K562 (cell line): Measurements from ENCODE around the gene P2RY8. TPM values are rescaled to one million over a fixed set of nuclear protein-coding genes. Genes with fewer than 3 reads are reported as not detected.

Experiments used
- ATAC-seq: fragments of 200-7000 bp; cut with Tn5 transposase; 3 replicates; pipeline ENCODE4 v1.9.1; 2020; ENCODE audit warnings: moderate library complexity
- BruUV-seq: library from RNA; stranded (reverse); fragments of 400-500 nt; replicated peaks from 2 replicates; lab custom pipeline; 2021; lab: Mats Ljungman, UMichigan
- CTCF ChIA-PET: fragments of 300-600 bp; formaldehyde crosslinking; extraction: SDS; loops from one replicate; lab custom pipeline; 2021; ENCODE audit warnings: low intra/inter-chr PET ratio; lab: Yijun Ruan, JAX
- POLR2A ChIA-PET: fragments of 300-600, 350-650 bp; sonication (Branson Sonifier 250); formaldehyde crosslinking; extraction: SDS; loops from one replicate; lab custom pipeline; 2021; ENCODE audit warnings: antibody characterized with exemption, inconsistent platforms; lab: Yijun Ruan, JAX
- DNase-seq, 4 experiments: peaks; one replicate each; pipeline versions ENCODE4 v3.0.0 to v3.0.0-alpha.2; 2011 to 2018; ENCODE audit warnings: low spot score in 3 of 4, mixed read lengths in 3 of 4; ENCODE audit errors: extremely low read depth in 1 of 4
- FAIRE-seq: peaks from 2 replicates; lab custom pipeline; 2011; peaks lifted over from hg19 to GRCh38; lab: Jason Lieb, UNC
- H2AFZ ChIP-seq: 2 replicates; pipeline ENCODE4 v1.6.0; 2011; ENCODE audit warnings: low read depth, low read length, control low read depth, inconsistent platforms
- H3K27ac ChIP-seq: fragments of 200-600 bp; 3 replicates; pipeline ENCODE4 v1.8.0; 2011; ENCODE audit warnings: low read depth, mild to moderate bottlenecking, control low read depth, inconsistent platforms, low read length, moderate library complexity, mixed read lengths; ENCODE audit errors: extremely low read depth
- H3K27me3 ChIP-seq, 2 experiments: fragments of 300-600 bp in 1 of 2; 2 replicates in 1 of 2; 3 replicates in 1 of 2; pipeline versions ENCODE4 v1.6.0 to v1.8.0; 2011; ENCODE audit warnings: inconsistent platforms in 2 of 2, low read length in 2 of 2, mild to moderate bottlenecking in 1 of 2, mixed read lengths in 1 of 2, moderate library complexity in 1 of 2; ENCODE audit not compliant: control insufficient read depth in 2 of 2, insufficient read depth in 2 of 2
- H3K36me3 ChIP-seq: fragments of 300-600 bp; 3 replicates; pipeline ENCODE4 v1.8.0; 2011; ENCODE audit warnings: mild to moderate bottlenecking, low read length, inconsistent platforms; ENCODE audit not compliant: control insufficient read depth, insufficient read depth
- H3K4me1 ChIP-seq, 2 experiments: fragments of 200-600 bp in 1 of 2; replicated peaks in 1 of 2; 2 replicates in 1 of 2; 3 replicates in 1 of 2; pipeline versions ENCODE4 v1.5.1 to v1.8.0; 2011; ENCODE audit warnings: inconsistent platforms in 2 of 2, low read length in 2 of 2, mild to moderate bottlenecking in 1 of 2, mixed read lengths in 1 of 2, moderate library complexity in 1 of 2; ENCODE audit not compliant: control insufficient read depth in 2 of 2, insufficient read depth in 2 of 2
- H3K4me2 ChIP-seq: 2 replicates; pipeline ENCODE4 v1.6.1; 2011; ENCODE audit warnings: low read length, control low read depth, inconsistent platforms, mixed read lengths; ENCODE audit not compliant: insufficient read depth
- H3K4me3 ChIP-seq: fragments of 200-600 bp; sonication (generic), shearing (Covaris generic); 2 replicates; pipeline ENCODE4 v1.5.1; 2016; ENCODE audit warnings: control low read depth, inconsistent platforms
- H3K79me2 ChIP-seq: fragments of 200-600 bp; 3 replicates; pipeline ENCODE4 v1.8.0; 2011; ENCODE audit warnings: low read length, inconsistent platforms; ENCODE audit not compliant: control insufficient read depth, insufficient read depth
- H3K9ac ChIP-seq, 2 experiments: 2 replicates each; pipeline versions ENCODE4 v1.6.0 to v1.6.1; 2011; ENCODE audit warnings: low read depth in 2 of 2, low read length in 2 of 2, control low read depth in 1 of 2, inconsistent platforms in 1 of 2, mild to moderate bottlenecking in 1 of 2, mixed read lengths in 1 of 2; ENCODE audit not compliant: insufficient read depth in 1 of 2
- H3K9me1 ChIP-seq: one replicate; pipeline ENCODE4 v1.6.0; 2011; ENCODE audit warnings: inconsistent platforms, mild to moderate bottlenecking, low read length, moderate library complexity; ENCODE audit not compliant: control insufficient read depth, insufficient read depth
- H3K9me3 ChIP-seq: replicated peaks from 2 replicates; pipeline ENCODE4 v1.5.1; 2011; ENCODE audit warnings: low read depth, low read length, inconsistent platforms; ENCODE audit not compliant: control insufficient read depth, insufficient read depth
- H4K20me1 ChIP-seq: replicated peaks from 2 replicates; pipeline ENCODE4 v1.6.1; 2011; ENCODE audit warnings: low read length, inconsistent platforms, mixed read lengths; ENCODE audit not compliant: control insufficient read depth, insufficient read depth
- ATF1 ChIP-seq, 2 experiments: fragments of 450-650 bp in 1 of 2; IDR thresholded peaks; 2 replicates each; pipeline ENCODE4 v1.6.1; 2016; ENCODE audit warnings: missing compliant biosample characterization in 1 of 2, missing genetic modification characterization in 1 of 2
- ATF7 ChIP-seq: fragments of 450-650 bp; IDR thresholded peaks from 2 replicates; pipeline ENCODE4 v1.7.1; 2014; ENCODE audit warnings: mild to moderate bottlenecking, moderate library complexity
- BRD4 ChIP-seq: fragments of 200-600 bp; sonication (generic); IDR thresholded peaks from 2 replicates; pipeline ENCODE4 v1.6.1; 2017; ENCODE audit warnings: inconsistent platforms
- SIN3B ChIP-seq: fragments of 450-650 bp; IDR thresholded peaks from 2 replicates; pipeline ENCODE4 v1.6.1; 2017; ENCODE audit warnings: low read depth, mild to moderate bottlenecking, moderate library complexity
- SOX6 ChIP-seq: fragments of 450-650 bp; IDR thresholded peaks from 2 replicates; pipeline ENCODE4 v1.6.1; 2014; ENCODE audit warnings: mild to moderate bottlenecking
- SPI1 ChIP-seq: IDR thresholded peaks from 2 replicates; pipeline ENCODE4 v1.6.1; 2011; ENCODE audit warnings: low read depth, low read length, control low read depth, borderline replicate concordance
- SRF ChIP-seq, 2 experiments: fragments of 250-450, 450-650 bp in 1 of 2; sonication (Bioruptor Pico) in 1 of 2; sonication (generic) in 1 of 2; formaldehyde crosslinking; IDR thresholded peaks; 2 replicates each; pipeline versions ENCODE4 v1.5.0 to v1.5.1; 2020 to 2022; ENCODE audit warnings: mild to moderate bottlenecking in 1 of 2, missing genetic modification reagents in 1 of 2
- ZBTB7A ChIP-seq: IDR thresholded peaks from 2 replicates; pipeline ENCODE4 v1.6.1; 2011; ENCODE audit warnings: low read depth, mild to moderate bottlenecking, low read length, moderate library complexity, borderline replicate concordance; ENCODE audit not compliant: control insufficient read depth
- WGBS: fragments of 100-300 bp; shearing (Covaris generic); methylation state at CpG from one replicate; pipeline ENCODE4 v1.1.6; 2016; ENCODE audit warnings: low coverage, mixed read lengths; ENCODE audit not compliant: insufficient coverage; ENCODE audit errors: missing lambda C conversion rate; 5-methylcytosine and 5-hydroxymethylcytosine counted together
- in situ Hi-C: fragments of 300-500 bp; cut with MboI; formaldehyde crosslinking; loops from 4 replicates; pipeline ENCODE4 v1.15.0; 2018; ENCODE audit warnings: inconsistent platforms, mixed read lengths
- intact Hi-C: fragments of 100-400 bp; cut with micrococcal nuclease; formaldehyde crosslinking; loops from 2 replicates; pipeline ENCODE4 v1.14.2; 2022
- polyA plus RNA-seq, 8 experiments: library from polyadenylated mRNA; depleted of rRNA in 4 of 8; stranded (reverse) in 5 of 8; unstranded in 3 of 8; fragments of >200 nt; fragmentation: Nextera tagmentation in 2 of 8; fragmentation: Illumina TruSeq in 1 of 8; extraction: Ambion mirVana in 2 of 8; extraction: Trizol in 1 of 8; gene quantifications; 2 replicates each; pipeline versions ENCODE4 v1.2.1 to v1.2.3, GENCODE V29; 2011 to 2014; ENCODE audit warnings: inconsistent platforms in 1 of 8, missing spikeins in 1 of 8
- total RNA-seq, 7 experiments: library from RNA; depleted of rRNA in 6 of 7; stranded (reverse); fragments of >200 nt in 6 of 7; fragmentation: Illumina TruSeq in 2 of 7; extraction: Trizol in 2 of 7; gene quantifications; 2 replicates each; pipeline versions ENCODE4 v1.2.1 to v1.2.3, GENCODE V29; 2011 to 2021; ENCODE audit warnings: low replicate concordance in 1 of 7
- TF ChIP-seq, protein P1 (sequence below): fragments of 200-800 bp; sonication (Bioruptor generic); IDR thresholded peaks from 2 replicates; pipeline ENCODE4 v1.6.1; 2017; ENCODE audit warnings: missing genetic modification characterization, missing compliant biosample characterization
- TF ChIP-seq, protein P2 (sequence below): fragments of 450-650 bp; IDR thresholded peaks from 2 replicates; pipeline ENCODE4 v1.6.1; 2016; ENCODE audit warnings: mild to moderate bottlenecking, moderate library complexity

The P2RY8 gene
- total and polyA plus RNA-seq, 9 of the 15 experiments (the other 6 are each of a cell fraction or from before 2014, with no cell fraction given): 0.04 to 0.69 (median 0.08) TPM; not detected in 3

GRCh38 chrX:1502241-1502640, 34.7 kb downstream of the P2RY8 start:
- H3K4me3 ChIP-seq: no peak overlapping the region
- in situ Hi-C loops: no loop called here
- peak; percentile 63 for ATAC-seq
- peak; percentile 52; the same call in 1 of the 2 replicates for TF ChIP-seq ZBTB7A
- TF ChIP-seq SPI1: peak; percentile 49; the same call in 1 of the 2 replicates
- peak; percentile 12; the same call in 1 of the 2 replicates for TF ChIP-seq SOX6
- TF ChIP-seq SIN3B: no peak
- TF ChIP-seq, protein P1, sequence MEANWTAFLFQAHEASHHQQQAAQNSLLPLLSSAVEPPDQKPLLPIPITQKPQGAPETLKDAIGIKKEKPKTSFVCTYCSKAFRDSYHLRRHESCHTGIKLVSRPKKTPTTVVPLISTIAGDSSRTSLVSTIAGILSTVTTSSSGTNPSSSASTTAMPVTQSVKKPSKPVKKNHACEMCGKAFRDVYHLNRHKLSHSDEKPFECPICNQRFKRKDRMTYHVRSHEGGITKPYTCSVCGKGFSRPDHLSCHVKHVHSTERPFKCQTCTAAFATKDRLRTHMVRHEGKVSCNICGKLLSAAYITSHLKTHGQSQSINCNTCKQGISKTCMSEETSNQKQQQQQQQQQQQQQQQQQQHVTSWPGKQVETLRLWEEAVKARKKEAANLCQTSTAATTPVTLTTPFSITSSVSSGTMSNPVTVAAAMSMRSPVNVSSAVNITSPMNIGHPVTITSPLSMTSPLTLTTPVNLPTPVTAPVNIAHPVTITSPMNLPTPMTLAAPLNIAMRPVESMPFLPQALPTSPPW (CRISPR knock-in tag): peak; percentile 81
- TF ChIP-seq, protein P2, sequence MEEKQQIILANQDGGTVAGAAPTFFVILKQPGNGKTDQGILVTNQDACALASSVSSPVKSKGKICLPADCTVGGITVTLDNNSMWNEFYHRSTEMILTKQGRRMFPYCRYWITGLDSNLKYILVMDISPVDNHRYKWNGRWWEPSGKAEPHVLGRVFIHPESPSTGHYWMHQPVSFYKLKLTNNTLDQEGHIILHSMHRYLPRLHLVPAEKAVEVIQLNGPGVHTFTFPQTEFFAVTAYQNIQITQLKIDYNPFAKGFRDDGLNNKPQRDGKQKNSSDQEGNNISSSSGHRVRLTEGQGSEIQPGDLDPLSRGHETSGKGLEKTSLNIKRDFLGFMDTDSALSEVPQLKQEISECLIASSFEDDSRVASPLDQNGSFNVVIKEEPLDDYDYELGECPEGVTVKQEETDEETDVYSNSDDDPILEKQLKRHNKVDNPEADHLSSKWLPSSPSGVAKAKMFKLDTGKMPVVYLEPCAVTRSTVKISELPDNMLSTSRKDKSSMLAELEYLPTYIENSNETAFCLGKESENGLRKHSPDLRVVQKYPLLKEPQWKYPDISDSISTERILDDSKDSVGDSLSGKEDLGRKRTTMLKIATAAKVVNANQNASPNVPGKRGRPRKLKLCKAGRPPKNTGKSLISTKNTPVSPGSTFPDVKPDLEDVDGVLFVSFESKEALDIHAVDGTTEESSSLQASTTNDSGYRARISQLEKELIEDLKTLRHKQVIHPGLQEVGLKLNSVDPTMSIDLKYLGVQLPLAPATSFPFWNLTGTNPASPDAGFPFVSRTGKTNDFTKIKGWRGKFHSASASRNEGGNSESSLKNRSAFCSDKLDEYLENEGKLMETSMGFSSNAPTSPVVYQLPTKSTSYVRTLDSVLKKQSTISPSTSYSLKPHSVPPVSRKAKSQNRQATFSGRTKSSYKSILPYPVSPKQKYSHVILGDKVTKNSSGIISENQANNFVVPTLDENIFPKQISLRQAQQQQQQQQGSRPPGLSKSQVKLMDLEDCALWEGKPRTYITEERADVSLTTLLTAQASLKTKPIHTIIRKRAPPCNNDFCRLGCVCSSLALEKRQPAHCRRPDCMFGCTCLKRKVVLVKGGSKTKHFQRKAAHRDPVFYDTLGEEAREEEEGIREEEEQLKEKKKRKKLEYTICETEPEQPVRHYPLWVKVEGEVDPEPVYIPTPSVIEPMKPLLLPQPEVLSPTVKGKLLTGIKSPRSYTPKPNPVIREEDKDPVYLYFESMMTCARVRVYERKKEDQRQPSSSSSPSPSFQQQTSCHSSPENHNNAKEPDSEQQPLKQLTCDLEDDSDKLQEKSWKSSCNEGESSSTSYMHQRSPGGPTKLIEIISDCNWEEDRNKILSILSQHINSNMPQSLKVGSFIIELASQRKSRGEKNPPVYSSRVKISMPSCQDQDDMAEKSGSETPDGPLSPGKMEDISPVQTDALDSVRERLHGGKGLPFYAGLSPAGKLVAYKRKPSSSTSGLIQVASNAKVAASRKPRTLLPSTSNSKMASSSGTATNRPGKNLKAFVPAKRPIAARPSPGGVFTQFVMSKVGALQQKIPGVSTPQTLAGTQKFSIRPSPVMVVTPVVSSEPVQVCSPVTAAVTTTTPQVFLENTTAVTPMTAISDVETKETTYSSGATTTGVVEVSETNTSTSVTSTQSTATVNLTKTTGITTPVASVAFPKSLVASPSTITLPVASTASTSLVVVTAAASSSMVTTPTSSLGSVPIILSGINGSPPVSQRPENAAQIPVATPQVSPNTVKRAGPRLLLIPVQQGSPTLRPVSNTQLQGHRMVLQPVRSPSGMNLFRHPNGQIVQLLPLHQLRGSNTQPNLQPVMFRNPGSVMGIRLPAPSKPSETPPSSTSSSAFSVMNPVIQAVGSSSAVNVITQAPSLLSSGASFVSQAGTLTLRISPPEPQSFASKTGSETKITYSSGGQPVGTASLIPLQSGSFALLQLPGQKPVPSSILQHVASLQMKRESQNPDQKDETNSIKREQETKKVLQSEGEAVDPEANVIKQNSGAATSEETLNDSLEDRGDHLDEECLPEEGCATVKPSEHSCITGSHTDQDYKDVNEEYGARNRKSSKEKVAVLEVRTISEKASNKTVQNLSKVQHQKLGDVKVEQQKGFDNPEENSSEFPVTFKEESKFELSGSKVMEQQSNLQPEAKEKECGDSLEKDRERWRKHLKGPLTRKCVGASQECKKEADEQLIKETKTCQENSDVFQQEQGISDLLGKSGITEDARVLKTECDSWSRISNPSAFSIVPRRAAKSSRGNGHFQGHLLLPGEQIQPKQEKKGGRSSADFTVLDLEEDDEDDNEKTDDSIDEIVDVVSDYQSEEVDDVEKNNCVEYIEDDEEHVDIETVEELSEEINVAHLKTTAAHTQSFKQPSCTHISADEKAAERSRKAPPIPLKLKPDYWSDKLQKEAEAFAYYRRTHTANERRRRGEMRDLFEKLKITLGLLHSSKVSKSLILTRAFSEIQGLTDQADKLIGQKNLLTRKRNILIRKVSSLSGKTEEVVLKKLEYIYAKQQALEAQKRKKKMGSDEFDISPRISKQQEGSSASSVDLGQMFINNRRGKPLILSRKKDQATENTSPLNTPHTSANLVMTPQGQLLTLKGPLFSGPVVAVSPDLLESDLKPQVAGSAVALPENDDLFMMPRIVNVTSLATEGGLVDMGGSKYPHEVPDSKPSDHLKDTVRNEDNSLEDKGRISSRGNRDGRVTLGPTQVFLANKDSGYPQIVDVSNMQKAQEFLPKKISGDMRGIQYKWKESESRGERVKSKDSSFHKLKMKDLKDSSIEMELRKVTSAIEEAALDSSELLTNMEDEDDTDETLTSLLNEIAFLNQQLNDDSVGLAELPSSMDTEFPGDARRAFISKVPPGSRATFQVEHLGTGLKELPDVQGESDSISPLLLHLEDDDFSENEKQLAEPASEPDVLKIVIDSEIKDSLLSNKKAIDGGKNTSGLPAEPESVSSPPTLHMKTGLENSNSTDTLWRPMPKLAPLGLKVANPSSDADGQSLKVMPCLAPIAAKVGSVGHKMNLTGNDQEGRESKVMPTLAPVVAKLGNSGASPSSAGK: peak; percentile 54
- peak; percentile 22; the same call in 1 of the 2 replicates for TF ChIP-seq ATF7
- TF ChIP-seq SRF (CRISPR knock-in tag; IDR thresholded peaks at IDR 0.05): no peak
- peak; percentile 17; the same call in 1 of the 2 replicates for TF ChIP-seq BRD4
- no peak for TF ChIP-seq ATF1 (CRISPR knock-in tag; IDR thresholded peaks at IDR 0.05)
- 0 out of 2 replicates have a peak, but pooled peaks have one; percentile 9 for TF ChIP-seq ATF1 (tag; IDR thresholded peaks at IDR 0.05)

More at GRCh38 chrX:1502241-1502640, 34.7 kb downstream of the P2RY8 start:
- CTCF ChIA-PET: no interaction called here
- POLR2A ChIA-PET: no interaction called here
- peak overlapping the region; percentile 9; the same call in 1 of the 2 replicates for H3K4me2 ChIP-seq
- peak in 2 of 4 experiments; percentile 10 to 27 for DNase-seq
- H4K20me1 ChIP-seq: no peaks in the 10 kb centered on the region
- peak overlapping the region; percentile 43; the same call in 1 of the 3 replicates for H3K27ac ChIP-seq
- intact Hi-C loops: no loop called here
- H3K9me3 ChIP-seq: no peaks in the 10 kb centered on the region
- no peaks in the 10 kb centered on the region for H3K9me1 ChIP-seq
- BruUV-seq: no TSS peak
- no peaks in the 10 kb centered on the region for H3K36me3 ChIP-seq
- FAIRE-seq: no peak
- peaks cover 6 to 20% of the 10 kb centered on the region in 2 experiments for H3K4me1 ChIP-seq
- H3K9ac ChIP-seq: peak overlapping the region in 1 of 2 experiments; percentile 63; a peak in 2 of 4 replicates
- H3K27me3 ChIP-seq: no peaks in the 10 kb centered on the region
- H2AFZ ChIP-seq: peak overlapping the region; percentile 57
- H3K79me2 ChIP-seq: no peaks in the 10 kb centered on the region
- 6% methylated on average over 3 of the region's 12 CpGs for WGBS
